HG03342 (cell line): ENCODE results near the gene PGBD1.

Experiments
- ATAC-seq: cut with Tn5 transposase; IDR thresholded peaks from one replicate; pipeline ENCODE4 v1.9.1; 2021; ENCODE audit warnings: mild to moderate bottlenecking, moderate library complexity; ENCODE audit not compliant: unreplicated experiment

Gene PGBD1

DNA sequence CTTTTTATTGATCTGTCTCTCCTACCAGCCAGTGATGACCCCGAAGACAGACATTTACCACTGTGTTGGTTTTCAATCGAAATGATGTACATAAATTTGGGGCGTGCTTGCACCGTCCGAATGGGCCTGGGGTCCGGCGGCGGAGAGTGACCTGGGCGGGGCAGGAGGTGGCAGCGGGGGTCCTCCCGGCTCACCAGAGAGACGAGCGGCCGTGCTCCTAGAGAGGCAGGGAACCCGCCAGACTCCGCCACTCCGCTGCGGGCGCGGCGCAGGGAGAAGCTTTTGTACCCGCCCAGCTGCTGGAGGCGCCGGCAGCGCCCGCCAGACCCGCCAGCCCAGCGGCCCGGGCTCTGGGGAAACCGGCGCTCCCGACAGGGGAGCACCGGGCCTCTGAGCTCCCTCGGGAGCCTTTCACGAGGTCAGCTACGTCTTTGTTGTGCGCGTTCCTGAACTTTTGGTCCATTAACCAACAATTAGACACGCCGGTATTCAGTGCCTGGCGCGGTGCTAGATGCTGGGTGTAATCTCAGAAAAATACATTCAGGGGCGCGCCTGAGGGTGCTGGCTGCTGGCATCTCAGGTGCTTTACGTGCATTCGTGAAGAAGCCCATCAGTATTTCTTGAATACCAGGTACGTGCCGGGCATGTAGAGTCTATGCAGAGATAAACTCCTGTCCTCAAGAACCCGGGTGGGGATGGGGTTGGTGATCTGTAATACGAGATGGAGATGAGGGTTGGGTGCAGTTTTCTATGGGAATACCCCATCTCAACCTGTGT lies at the start of gene PGBD1:
Gene PGBD1, plus strand, starts transcription at position 285 of the 777 bp plus-strand sequence. CDS start 2,242 bp downstream, outside the sequence.
- ATAC-seq = peak; percentile 78

DNA sequence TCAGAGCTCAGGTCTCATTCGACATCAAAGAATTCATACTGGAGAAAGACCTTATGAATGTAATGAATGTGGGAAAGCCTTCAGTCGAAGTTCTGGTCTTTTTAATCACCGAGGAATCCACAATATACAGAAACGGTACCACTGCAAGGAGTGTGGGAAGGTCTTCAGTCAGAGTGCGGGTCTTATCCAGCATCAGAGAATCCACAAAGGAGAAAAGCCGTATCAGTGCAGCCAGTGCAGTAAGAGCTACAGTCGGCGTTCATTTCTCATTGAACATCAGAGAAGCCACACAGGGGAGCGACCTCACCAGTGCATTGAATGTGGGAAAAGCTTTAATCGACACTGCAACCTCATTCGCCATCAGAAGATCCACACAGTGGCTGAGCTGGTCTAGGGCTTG lies 48.6 kb upstream of the PGBD1 start:
- no peak for ATAC-seq

- ATAC-seq = no peak
Measured at GRCh38 chr6:28235912-28236452, 45.4 kb upstream of the PGBD1 start.

GRCh38 chr6:28239636-28240035 lies 41.7 kb upstream of the PGBD1 start:
- peak; percentile 47 for ATAC-seq

DNA sequence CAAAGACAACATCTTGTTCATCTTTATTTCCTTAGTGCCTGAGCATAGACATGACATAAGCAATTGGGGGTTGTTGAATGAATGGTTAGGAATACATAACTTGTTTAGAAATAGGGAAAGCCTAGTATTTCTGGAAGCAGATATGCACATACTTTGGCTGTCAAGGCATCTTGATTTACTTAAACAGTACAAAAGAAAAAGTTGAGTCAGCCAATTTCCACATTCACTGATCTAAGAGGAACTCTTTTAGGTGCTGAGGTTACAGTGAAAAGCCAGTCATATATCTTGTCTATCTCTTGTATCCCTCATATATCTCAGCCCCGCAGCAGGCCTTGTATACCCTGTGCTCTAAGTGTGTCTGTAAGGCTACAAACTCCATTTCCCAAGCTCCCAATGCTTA lies 40.9 kb upstream of the PGBD1 start:
- no peak for ATAC-seq

GRCh38 chr6:28243946-28244345 lies 37.4 kb upstream of the PGBD1 start:
- no peak for ATAC-seq

DNA sequence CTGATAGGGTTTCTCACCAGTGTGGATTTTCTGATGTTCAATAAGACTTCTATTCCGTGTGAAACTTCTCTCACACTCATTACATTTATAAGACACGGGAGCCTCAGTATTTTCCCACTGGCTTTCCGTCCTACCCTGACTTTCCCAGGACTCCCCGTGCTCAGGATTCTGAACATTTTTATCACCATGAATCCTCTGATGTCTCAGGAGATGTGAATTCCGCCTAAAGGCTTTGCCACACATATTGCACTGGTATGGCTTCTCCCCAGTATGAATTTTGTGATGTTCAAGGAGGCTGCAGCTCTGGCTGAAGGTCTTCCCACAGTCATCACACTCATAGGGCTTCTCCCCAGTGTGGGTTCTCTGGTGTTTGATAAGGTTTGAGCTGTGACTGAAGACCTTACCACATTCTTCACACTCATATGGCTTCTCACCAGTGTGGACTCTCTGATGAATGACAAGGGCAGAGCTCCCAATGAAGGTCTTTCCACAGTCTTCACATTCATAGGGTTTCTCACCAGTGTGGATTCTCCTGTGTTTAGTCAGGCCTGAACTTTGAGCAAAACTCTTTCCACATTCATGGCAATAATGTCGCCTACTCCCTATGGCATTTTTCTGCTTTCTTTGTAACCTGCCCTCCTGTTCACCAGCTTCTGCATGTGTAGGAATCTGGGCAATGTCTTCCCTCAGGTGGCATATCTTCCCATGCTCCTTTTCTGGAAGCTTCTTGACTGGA lies 36.0 kb upstream of the PGBD1 start:
- ATAC-seq = no peak

DNA sequence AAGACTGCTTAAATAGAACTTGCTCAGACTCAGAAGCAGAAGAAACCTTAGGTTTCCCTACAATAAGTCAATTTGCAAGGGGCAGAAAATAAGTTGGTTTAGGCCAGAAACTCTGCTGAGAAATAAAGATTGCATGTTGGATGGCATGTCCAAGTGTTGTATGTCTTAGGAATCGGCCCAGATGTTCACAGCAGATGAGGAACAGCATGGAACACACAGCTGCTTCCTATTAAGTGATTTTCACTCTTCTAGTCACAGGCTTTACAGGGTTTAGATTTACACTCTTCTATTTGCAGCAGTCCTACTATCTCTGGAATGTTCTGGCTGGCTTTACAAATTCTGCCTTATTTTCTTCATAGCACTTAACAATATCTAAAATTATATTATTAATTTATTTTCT lies 32.5 kb upstream of the PGBD1 start:
- ATAC-seq = no peak

DNA sequence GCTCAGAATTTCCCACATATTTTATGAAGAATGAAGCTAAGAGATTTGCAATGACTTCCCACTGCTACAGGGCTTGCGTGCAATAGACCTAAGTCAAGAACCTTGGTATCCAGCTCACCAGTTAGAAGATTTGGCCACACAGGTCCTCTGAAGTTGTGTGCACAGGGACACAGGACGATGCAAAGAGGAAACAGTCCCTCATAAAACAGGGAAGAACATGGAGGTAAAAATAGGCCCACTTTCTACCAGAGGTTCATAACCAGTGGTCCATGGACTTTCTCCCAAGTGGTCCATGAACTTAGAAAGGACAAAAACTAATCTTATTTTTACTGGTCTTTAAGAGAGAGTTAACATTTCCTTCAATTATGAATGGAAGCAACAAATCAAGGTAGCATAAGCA lies 30.6 kb upstream of the PGBD1 start:
- ATAC-seq = no peak

- peak; percentile 40 for ATAC-seq
Measured at GRCh38 chr6:28251661-28252008, 29.7 kb upstream of the PGBD1 start.

DNA sequence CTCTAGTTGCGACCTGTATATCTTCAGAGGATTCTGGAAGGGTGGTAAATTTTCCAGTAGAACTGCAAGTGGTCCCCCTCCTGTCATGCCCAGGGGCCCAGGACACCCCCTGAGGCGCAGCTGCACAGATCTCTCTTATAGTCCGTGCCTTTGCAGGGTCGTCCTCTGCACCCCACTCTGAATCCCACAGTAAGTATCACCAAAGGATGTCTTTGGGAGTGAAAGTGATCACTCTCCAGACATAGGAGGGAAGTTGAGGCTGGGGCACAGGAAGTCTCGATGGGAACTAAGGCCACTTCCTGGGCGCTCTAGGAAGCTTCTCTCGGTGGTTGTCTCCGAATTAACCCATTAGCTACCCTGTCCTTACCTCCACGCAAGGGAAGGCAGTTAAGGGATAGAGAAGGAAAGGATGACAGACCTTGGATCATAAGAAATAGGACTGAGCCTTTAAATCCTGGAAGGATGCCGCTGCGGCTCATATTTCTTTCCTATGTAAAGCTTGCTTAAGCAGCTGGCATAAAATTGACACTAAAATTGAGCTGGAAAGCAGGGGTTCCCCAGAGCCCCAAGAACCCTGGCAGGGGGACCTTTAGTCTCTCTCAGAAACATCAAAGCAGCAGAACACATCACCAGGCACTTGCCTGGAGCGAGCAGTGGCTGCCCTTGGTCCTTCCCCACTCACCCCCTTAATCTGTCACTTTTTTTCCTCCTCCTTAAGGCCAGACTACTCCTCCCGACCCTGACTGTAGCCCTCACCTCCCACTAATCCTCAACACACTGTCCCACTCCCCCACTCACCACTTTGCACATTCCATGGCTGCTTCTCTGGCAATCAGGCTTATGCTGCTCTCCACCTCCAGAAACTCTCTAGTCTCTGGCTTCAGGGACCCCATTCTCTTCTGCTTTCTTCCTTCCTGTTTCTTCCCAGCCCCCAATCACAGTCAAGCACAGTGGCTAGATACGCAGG lies 29.1 kb upstream of the PGBD1 start, which contains the start of gene ZKSCAN4:
Gene ZKSCAN4, minus strand, starts transcription at position 261 of the 967 bp plus-strand sequence. CDS start 289 bp downstream, outside the sequence.
- ATAC-seq = peak; percentile 69

DNA sequence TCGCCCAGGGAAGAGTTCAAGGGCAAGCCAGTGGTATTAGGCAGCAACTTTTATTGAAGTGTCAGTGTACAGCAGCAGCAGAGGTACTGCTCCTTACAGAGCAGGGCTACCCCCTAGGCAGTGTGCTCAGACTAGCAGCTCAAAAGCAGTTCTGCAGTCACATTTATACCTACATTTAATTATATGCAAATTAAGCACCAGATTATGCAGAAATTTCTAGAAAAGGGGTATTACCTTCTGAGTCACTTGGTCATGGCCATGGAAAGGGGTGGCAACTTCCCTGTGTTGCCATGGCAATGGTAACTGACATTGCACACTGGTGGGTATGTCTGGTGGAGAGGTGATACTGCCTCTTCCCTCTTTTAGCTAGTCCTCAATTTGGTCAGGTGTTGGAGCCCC lies 27.3 kb upstream of the PGBD1 start:
- no peak for ATAC-seq

DNA sequence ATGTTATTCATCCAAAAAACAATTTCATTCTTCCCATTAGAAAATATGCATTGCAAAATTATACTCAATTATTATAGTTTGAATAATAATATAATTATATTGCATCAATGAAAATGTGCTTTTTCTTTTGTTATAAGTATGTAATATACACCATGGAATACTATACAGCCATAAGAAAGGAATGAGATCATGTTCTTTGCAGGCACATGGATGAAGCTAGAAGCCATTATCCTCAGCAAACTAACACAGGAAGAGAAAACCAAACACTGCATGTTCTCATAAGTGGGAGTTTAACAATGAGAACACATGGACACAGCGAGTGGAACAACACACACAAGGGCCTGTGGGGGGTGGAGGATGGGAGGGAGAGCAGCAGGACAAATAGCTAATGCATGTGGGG lies 24.3 kb upstream of the PGBD1 start:
- no peak for ATAC-seq

- no peak for ATAC-seq
Measured at GRCh38 chr6:28258877-28259777, 22.2 kb upstream of the PGBD1 start, which contains the start of gene NKAPL. TSS of gene NKAPL (plus strand) at chr6:28259297. CDS start at chr6:28259372, 75 bp downstream.

- ATAC-seq = no peak
Measured at GRCh38 chr6:28263922-28264321, 17.4 kb upstream of the PGBD1 start.

- no peak for ATAC-seq
Measured at GRCh38 chr6:28264834-28265401, 16.5 kb upstream of the PGBD1 start.

GRCh38 chr6:28266563-28266961 lies 14.8 kb upstream of the PGBD1 start:
- ATAC-seq = no peak

GRCh38 chr6:28266962-28267694 lies 14.2 kb upstream of the PGBD1 start, which contains the start of gene ZSCAN26:
TSS of gene ZSCAN26 (plus strand) at chr6:28267143. CDS start at chr6:28271920, 4,777 bp downstream.
- ATAC-seq = peak; percentile 92

GRCh38 chr6:28267695-28268059 lies 13.7 kb upstream of the PGBD1 start:
- no peak for ATAC-seq
